Activated gamma-delta T cell treated with Interleukin-2 at 50 U/mL for 16 hours (primary cell): Measurements from ENCODE around the gene RAMACL.
"Not testable (repeated sequence)": the region's sequence is repeated elsewhere in the genome, so short reads cannot be mapped to it uniquely, and the experiment has no call there.

Experiments used
- DNase-seq: peaks from one replicate; pipeline ENCODE4 v3.0.0-alpha.2; 2020

The RAMACL gene

GRCh38 chr6:166553563-166554271 is 32.8 kb downstream of the RAMACL start:
- no peak for DNase-seq

GRCh38 chr6:166552600-166552999 is 33.9 kb downstream of the RAMACL start:
- no peak for DNase-seq

- no peak for DNase-seq
These were observed 34.6 kb downstream of the RAMACL start for GRCh38 chr6:166551754-166552495.

DNA sequence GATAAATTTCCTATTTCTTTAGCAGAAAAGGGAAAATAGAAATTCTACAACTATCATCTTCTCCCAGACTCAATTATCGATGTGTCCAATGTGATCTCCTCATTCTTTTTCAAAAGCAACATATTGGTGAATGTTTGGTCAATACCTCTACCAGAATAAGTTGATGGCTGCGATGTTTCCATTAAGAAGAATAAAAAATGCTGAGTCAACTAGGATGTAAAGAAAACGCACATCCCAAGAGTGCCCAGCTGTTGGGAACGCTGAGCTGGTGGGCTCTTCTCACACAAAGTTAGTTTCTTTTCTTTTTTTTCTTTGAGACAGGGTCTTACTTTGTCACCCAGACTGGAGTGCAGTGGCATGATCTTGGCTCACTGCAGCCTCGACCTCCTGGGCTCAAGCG is 39.8 kb downstream of the RAMACL start:
- DNase-seq = no peak

- DNase-seq = no peak
These were observed 41.1 kb downstream of the RAMACL start for GRCh38 chr6:166545156-166546034.

- no peak for DNase-seq
These were observed 42.2 kb downstream of the RAMACL start for GRCh38 chr6:166544296-166544605.

DNA sequence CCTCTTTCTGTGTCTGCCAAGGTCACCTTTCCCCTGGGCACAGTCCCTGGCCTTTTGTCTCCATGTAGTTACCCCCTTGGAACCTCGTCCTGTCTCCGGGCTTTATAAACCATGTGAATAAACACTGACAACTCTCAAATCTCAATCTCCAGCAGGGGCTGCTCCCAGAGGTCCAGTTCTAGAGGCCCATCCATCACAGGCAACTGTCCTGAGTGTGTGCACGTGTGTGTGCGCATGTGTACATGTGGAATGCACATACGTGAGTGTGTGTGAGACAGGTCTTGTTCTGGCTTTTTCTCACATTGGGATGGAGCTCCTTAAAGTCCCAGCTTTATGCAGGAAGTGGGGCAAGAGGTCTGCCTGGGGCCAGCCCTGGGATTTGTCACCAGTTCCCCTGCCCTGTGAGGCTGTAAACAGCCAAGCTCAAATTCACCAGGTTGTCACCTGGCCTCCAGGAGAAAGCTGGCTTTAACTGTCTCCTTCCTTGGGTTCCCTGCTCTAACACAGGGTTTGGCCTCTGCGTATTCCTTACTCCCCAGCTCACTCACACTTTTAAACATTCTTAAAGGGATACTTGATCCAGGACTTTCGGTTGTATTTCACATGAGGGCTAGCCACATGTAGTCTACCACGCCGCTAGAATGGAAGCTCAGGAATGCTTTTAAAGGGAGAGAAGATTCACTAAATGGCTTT is 42.7 kb downstream of the RAMACL start:
- DNase-seq = no peak

DNA sequence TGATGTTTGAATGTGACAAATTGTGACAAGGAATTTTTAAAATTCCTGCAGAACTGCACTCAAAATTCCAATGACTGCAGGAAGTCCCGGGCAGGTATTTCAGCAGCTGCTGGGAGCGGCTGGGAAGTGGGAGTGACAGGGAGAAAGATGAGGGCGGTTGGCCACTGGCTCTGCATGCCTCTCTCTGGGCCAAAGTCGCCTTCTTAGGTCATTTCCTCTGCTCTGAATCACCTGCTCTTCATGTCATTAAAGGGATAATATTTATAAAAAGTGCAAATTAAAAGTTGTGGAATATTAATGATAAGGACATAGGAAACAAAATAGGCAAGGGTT is 43.9 kb downstream of the RAMACL start:
- DNase-seq = no peak

GRCh38 chr6:166541876-166542579 is 44.5 kb downstream of the RAMACL start:
- DNase-seq = no peak

DNA sequence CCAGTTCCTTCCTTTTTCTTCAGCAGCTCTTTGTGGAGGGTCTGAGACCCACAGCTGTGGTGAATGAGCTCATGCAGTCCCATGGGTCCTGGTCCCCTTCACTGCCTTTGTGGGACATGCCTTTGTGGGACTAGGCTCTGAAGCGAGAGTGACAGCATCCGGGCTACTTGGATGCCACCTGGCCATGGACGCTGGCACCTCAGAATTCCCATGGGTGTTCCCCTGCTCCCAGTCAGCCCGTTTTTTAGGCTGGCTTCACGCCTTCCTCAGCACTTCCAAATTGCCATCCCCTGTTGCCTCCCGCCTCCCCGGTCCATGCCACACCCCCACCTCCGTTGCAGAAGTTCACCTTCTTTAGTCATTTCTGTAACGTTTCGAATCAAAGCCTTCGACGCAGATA is 45.1 kb downstream of the RAMACL start:
- no peak for DNase-seq

DNA sequence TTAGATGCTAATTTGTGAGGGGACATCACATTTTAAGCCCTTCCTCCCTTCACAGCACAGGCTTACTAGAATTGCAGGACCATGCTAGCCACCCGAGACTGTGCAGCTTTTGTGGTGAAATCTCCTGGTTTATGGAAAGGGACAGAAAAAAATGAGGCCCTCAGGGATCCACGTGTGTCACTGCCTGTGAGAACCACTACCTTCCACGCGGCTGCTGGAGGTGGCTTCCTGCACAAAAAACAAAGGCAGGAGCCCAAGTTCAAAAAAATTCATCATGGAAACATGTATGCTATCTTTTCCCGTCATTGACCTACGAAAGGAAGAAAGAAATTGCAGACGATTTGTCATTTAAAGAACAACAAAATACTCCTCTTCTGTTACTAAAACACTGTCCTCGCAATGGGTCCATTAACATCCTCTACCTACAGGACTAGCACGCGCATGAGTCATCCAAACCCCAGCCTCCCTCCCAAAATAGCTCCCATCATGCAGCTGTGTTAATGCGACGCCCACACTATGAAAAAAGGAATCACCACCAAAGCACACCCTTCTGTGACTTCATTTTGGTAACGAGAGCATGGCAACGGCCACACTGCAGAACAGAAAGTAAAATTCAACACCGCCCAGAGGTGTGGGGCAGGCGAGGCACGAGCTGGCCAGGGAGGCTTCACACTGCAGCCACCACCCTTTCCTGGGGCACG is 45.7 kb downstream of the RAMACL start:
- peak; percentile 53 for DNase-seq

DNA sequence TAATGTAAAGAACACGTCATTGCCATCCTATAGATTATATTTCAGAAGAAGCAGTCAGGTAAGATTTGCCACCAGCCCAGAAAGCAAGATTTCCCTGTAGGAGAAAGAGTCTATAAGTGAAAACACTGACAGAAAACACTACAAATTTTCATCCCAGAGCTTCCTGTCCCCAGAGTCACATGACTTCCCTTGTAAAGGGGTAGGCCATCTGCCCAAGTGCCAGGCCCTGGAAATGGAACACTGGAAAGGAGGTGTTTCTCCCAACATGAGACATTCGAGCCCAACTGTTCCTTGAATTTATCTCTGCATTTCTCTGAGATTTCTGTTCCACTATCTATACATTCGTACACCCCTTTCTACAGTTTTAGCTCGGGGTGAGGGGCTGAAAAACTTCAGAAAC is 46.9 kb downstream of the RAMACL start:
- no peak for DNase-seq

GRCh38 chr6:166539011-166539385 is 47.5 kb downstream of the RAMACL start:
- DNase-seq = not testable (repeated sequence)

GRCh38 chr6:166538297-166539010 is 48.0 kb downstream of the RAMACL start:
- DNase-seq = no peak

GRCh38 chr6:166534658-166535406 is 51.6 kb downstream of the RAMACL start:
- DNase-seq = no peak

GRCh38 chr6:166533205-166533824 is 53.2 kb downstream of the RAMACL start:
- DNase-seq = no peak
